Measurements from ENCODE around the gene ZNF888.
"Not testable (repeated sequence)": the region's sequence is repeated elsewhere in the genome, so short reads cannot be mapped to it uniquely, and the experiment has no call there.

The ZNF888 gene

GRCh38 chr19:52941523-52941922 is 18.3 kb upstream of the ZNF888 start:
- DNase-seq: not testable (repeated sequence)

GRCh38 chr19:52940905-52941304 is 17.7 kb upstream of the ZNF888 start:
- not testable (repeated sequence) for DNase-seq

GRCh38 chr19:52938761-52939160 is 15.5 kb upstream of the ZNF888 start:
- no peak for DNase-seq

GRCh38 chr19:52936954-52937325 is 13.7 kb upstream of the ZNF888 start:
- no peak for DNase-seq

- DNase-seq: no peak
Measured at GRCh38 chr19:52936151-52936953, 13.1 kb upstream of the ZNF888 start.

- no peak for DNase-seq
Measured at GRCh38 chr19:52935434-52935833, 12.2 kb upstream of the ZNF888 start.

- not testable (repeated sequence) for DNase-seq
Measured at GRCh38 chr19:52924641-52925040, 1.4 kb upstream of the ZNF888 start.

- no peak for DNase-seq
Measured at GRCh38 chr19:52923778-52924593, 758 bp upstream of the ZNF888 start.

- DNase-seq: no peak
Measured at GRCh38 chr19:52917531-52917930, 5.7 kb downstream of the ZNF888 start.

- no peak for DNase-seq
Measured at GRCh38 chr19:52910648-52911047, 12.6 kb downstream of the ZNF888 start.

- not testable (repeated sequence) for DNase-seq
Measured at GRCh38 chr19:52904052-52904780, 19.0 kb downstream of the ZNF888 start.

- DNase-seq: no peak
Measured at GRCh38 chr19:52901842-52902241, 21.4 kb downstream of the ZNF888 start.

GRCh38 chr19:52898596-52898995 is 24.6 kb downstream of the ZNF888 start:
- not testable (repeated sequence) for DNase-seq

- DNase-seq: no peak
Measured at GRCh38 chr19:52898101-52898500, 25.1 kb downstream of the ZNF888 start.

GRCh38 chr19:52897138-52897935 is 25.9 kb downstream of the ZNF888 start, which contains the start of gene ZNF320:
TSS of gene ZNF320 (minus strand) at chr19:52897635. CDS start at chr19:52890255, 7,380 bp downstream.
- DNase-seq: peak; percentile 92

GRCh38 chr19:52896431-52897137 is 26.6 kb downstream of the ZNF888 start:
- peak; percentile 3 for DNase-seq

- DNase-seq: no peak
Measured at GRCh38 chr19:52891336-52891735, 31.9 kb downstream of the ZNF888 start.

GRCh38 chr19:52889931-52890330 is 33.3 kb downstream of the ZNF888 start:
- DNase-seq: no peak

- DNase-seq: no peak
Measured at GRCh38 chr19:52889076-52889475, 34.2 kb downstream of the ZNF888 start.

- DNase-seq: no peak
Measured at GRCh38 chr19:52880895-52881389, 42.3 kb downstream of the ZNF888 start.

GRCh38 chr19:52872996-52873395 is 50.2 kb downstream of the ZNF888 start:
- not testable (repeated sequence) for DNase-seq

All from fibroblast of upper back skin (primary cell).